PC-3 (cell line): Measurements from ENCODE around the gene SLC38A10. TPM values are rescaled to one million over a fixed set of nuclear protein-coding genes. Genes with fewer than 3 reads are reported as not detected.

Experiments used
- ATAC-seq: fragments of 200-7000 bp; cut with Tn5 transposase; 2 replicates; pipeline ENCODE4 v1.9.1; 2020; ENCODE audit warnings: mild to moderate bottlenecking, moderate library complexity
- BruUV-seq: library from RNA; stranded (reverse); fragments of 400-500 nt; replicated peaks from 2 replicates; lab custom pipeline; 2021; lab: Mats Ljungman, UMichigan
- CTCF ChIA-PET: fragments of 300-600 bp; sonication (Branson Sonifier 250); formaldehyde crosslinking; loops from one replicate; lab custom pipeline; 2022; ENCODE audit warnings: antibody characterized with exemption; lab: Charles Lee
- POLR2A ChIA-PET: fragments of 300-600 bp; sonication (Branson Sonifier 250); formaldehyde crosslinking; loops from one replicate; lab custom pipeline; 2022; ENCODE audit warnings: antibody characterized with exemption; ENCODE audit not compliant: unreplicated experiment; lab: Charles Lee
- DNase-seq: peaks from one replicate; pipeline ENCODE4 v3.0.0-alpha.2; 2015
- H2AFZ ChIP-seq: fragments of 300-600 bp; sonication (generic); 2 replicates; pipeline ENCODE4 v1.6.0; 2016; ENCODE audit warnings: antibody characterized with exemption, low read length
- H3F3A ChIP-seq: fragments of 300-600 bp; sonication (generic); one replicate; pipeline ENCODE4 v1.6.0; 2017; ENCODE audit warnings: antibody characterized with exemption, low read length, control low read depth, mild to moderate bottlenecking; ENCODE audit not compliant: unreplicated experiment
- H3K27ac ChIP-seq: fragments of 300-600 bp; sonication (generic); 2 replicates; pipeline ENCODE4 v1.5.1; 2016; ENCODE audit warnings: mild to moderate bottlenecking, low read length
- H3K27me3 ChIP-seq: fragments of 300-600 bp; sonication (generic); 2 replicates; pipeline ENCODE4 v1.6.1; 2016; ENCODE audit warnings: low read length, mixed read lengths
- H3K36me3 ChIP-seq: fragments of 300-600 bp; sonication (generic); 2 replicates; pipeline ENCODE4 v1.6.1; 2016; ENCODE audit warnings: low read depth, mixed run types, low read length, mixed read lengths
- H3K4me1 ChIP-seq: fragments of 300-600 bp; sonication (generic); 2 replicates; pipeline ENCODE4 v1.5.1; 2016; ENCODE audit warnings: low read length; ENCODE audit not compliant: insufficient read depth
- H3K4me2 ChIP-seq: fragments of 300-600 bp; sonication (generic); 2 replicates; pipeline ENCODE4 v1.6.0; 2016; ENCODE audit warnings: low read length
- H3K4me3 ChIP-seq: fragments of 300-600 bp; sonication (generic); 2 replicates; pipeline ENCODE4 v1.5.1; 2016; ENCODE audit warnings: mild to moderate bottlenecking, low read length, mixed read lengths
- H3K79me2 ChIP-seq: fragments of 300-600 bp; sonication (generic); 2 replicates; pipeline ENCODE4 v1.6.1; 2017; ENCODE audit warnings: low read length, mixed read lengths
- H3K9ac ChIP-seq: fragments of 300-600 bp; sonication (generic); 2 replicates; pipeline ENCODE4 v1.6.0; 2016; ENCODE audit warnings: mild to moderate bottlenecking, low read length
- H3K9me2 ChIP-seq: fragments of 300-600 bp; sonication (generic); replicated peaks from 2 replicates; pipeline ENCODE4 v1.6.1; 2016; ENCODE audit warnings: mixed run types, low read length, mixed read lengths
- H3K9me3 ChIP-seq: fragments of 300-600 bp; sonication (generic); 2 replicates; pipeline ENCODE4 v1.6.1; 2016; ENCODE audit warnings: low read length, mixed read lengths
- H4K20me1 ChIP-seq: fragments of 300-600 bp; sonication (generic); 2 replicates; pipeline ENCODE4 v1.6.1; 2016; ENCODE audit warnings: low read length, mixed read lengths
- EZH2 ChIP-seq: fragments of 300-600 bp; sonication (generic); IDR thresholded peaks from one replicate; pipeline ENCODE4 v1.6.1; 2017; ENCODE audit warnings: antibody characterized with exemption, mild to moderate bottlenecking, low read length; ENCODE audit not compliant: unreplicated experiment
- EZH2phosphoT487 ChIP-seq: fragments of 300-600 bp; sonication (generic); IDR thresholded peaks from 2 replicates; pipeline ENCODE4 v1.6.1; 2018; ENCODE audit warnings: mild to moderate bottlenecking, antibody characterized with exemption, low read length, borderline replicate concordance
- intact Hi-C: fragments of 100-400 bp; cut with micrococcal nuclease; formaldehyde crosslinking; loops from 2 replicates; pipeline ENCODE4 v1.9.0; 2023
- total RNA-seq: library from RNA; depleted of rRNA; stranded (reverse); fragments of >200 nt; gene quantifications from 2 replicates; pipeline ENCODE4 v1.2.3, GENCODE V29; 2014
- TF ChIP-seq, protein P1 (sequence below): fragments of 300-600 bp; sonication (generic); conservative IDR thresholded peaks from 2 replicates; pipeline ENCODE4 v1.5.1; 2017; ENCODE audit warnings: antibody characterized with exemption, low read depth, mild to moderate bottlenecking, low read length

The SLC38A10 gene
- total RNA-seq, 1 experiment from 2014 or later: 77.8 TPM

DNA sequence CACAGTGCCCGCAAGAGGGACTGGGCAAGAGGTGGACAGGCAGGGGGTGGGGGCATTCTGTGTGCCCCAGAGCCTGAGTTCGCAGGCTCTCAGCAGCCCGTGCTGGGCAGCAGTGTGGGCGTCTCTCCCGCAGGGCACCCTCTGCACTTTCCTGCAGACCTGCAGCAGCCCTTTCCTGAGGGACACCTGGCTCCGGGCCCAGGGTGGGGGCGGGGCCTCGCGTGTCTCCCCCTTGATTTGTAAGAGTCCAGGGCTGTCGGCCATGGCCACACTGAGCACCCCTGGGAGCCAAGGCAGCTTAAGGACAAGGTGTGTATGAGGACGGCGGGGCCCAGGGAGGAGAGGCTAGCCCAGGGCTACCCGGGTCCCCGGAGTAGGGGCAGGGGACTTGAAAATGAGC, 33.4 kb upstream of the SLC38A10 start:
- Histone ChIP-seq H3K4me1 (peaks cover 32% of the 10 kb centered on the region), H3K9ac (peak overlapping the region; percentile 73), H3K9me3 (no peaks in the 10 kb centered on the region), H3K27ac (peak overlapping the region; percentile 94), H3K79me2 (no peaks in the 10 kb centered on the region), H3K36me3 (no peaks in the 10 kb centered on the region), H3K9me2 (no peaks in the 10 kb centered on the region), H4K20me1 (no peaks in the 10 kb centered on the region), H3F3A (peaks cover 5% of the 10 kb centered on the region), H3K27me3 (no peaks in the 10 kb centered on the region), H3K4me2 (peak overlapping the region; percentile 79), H3K4me3 (peak overlapping the region; percentile 47; the same call in 1 of the 2 replicates), H2AFZ (no peak overlapping the region)
- POLR2A ChIA-PET: interaction anchor here (1.7 kb wide), 1 partner anchor 37 kb away, joined by 10 read pairs; no protein-coding TSS in a partner anchor
- BruUV-seq: no TSS peak
- intact Hi-C loops: no loop called here
- no peak for ATAC-seq
- CTCF ChIA-PET: no interaction called here
- peak; percentile 19 for DNase-seq
- TF ChIP-seq EZH2 (no peak), EZH2phosphoT487 (no peak)
- TF ChIP-seq, protein P1, sequence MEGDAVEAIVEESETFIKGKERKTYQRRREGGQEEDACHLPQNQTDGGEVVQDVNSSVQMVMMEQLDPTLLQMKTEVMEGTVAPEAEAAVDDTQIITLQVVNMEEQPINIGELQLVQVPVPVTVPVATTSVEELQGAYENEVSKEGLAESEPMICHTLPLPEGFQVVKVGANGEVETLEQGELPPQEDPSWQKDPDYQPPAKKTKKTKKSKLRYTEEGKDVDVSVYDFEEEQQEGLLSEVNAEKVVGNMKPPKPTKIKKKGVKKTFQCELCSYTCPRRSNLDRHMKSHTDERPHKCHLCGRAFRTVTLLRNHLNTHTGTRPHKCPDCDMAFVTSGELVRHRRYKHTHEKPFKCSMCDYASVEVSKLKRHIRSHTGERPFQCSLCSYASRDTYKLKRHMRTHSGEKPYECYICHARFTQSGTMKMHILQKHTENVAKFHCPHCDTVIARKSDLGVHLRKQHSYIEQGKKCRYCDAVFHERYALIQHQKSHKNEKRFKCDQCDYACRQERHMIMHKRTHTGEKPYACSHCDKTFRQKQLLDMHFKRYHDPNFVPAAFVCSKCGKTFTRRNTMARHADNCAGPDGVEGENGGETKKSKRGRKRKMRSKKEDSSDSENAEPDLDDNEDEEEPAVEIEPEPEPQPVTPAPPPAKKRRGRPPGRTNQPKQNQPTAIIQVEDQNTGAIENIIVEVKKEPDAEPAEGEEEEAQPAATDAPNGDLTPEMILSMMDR: no peak

DNA sequence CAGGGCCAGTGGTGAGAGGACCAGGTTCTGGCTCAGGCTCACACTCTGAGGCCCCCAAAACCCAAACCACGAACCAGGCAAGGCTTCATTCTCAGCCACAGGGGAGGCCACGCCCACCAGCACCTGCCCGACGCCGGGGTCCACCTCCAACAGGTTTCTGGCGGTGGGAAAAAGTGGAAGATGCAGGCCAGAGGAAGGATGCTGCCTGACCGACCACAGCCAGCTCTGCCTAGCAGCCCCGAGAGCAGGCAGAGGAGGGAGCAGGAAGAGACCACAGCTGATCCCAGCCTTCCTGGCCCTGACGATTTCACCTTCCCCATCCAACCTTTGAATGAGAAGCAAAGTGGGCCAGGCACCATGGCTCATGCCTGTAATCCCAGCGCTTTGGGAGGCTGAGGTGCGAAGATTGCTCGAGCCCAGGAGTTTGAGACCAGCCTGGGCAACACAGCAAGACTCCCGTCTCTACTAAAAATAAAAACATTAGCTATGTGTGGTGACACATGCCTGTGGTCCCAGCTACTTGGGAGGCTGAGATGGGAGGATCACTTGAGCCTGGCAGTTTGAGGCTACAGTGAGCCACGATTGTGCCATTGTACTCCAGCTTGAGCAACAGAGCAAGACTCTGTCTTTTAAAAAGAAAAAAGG, 30.7 kb upstream of the SLC38A10 start:
- H3F3A ChIP-seq: peaks cover 5% of the 10 kb centered on the region
- H4K20me1 ChIP-seq: no peaks in the 10 kb centered on the region
- BruUV-seq: no TSS peak
- H3K27ac ChIP-seq: no peak overlapping the region
- no peaks in the 10 kb centered on the region for H3K9me3 ChIP-seq
- no peaks in the 10 kb centered on the region for H3K27me3 ChIP-seq
- no peak overlapping the region for H2AFZ ChIP-seq
- CTCF ChIA-PET: interaction anchor here (0.7 kb wide), 1 partner anchor 9 kb away, joined by 4 read pairs; no protein-coding TSS in a partner anchor
- TF ChIP-seq EZH2 (no peak), EZH2phosphoT487 (no peak)
- TF ChIP-seq, protein P1: no peak
- no peaks in the 10 kb centered on the region for H3K9me2 ChIP-seq
- ATAC-seq (no peak), DNase-seq (no peak)
- H3K9ac ChIP-seq: no peak overlapping the region
- intact Hi-C loops: no loop called here
- no peaks in the 10 kb centered on the region for H3K36me3 ChIP-seq
- POLR2A ChIA-PET: no interaction called here
- H3K79me2 ChIP-seq: no peaks in the 10 kb centered on the region
- no peak overlapping the region for H3K4me2 ChIP-seq
- H3K4me1 ChIP-seq: peaks cover 28% of the 10 kb centered on the region
- no peak overlapping the region for H3K4me3 ChIP-seq
